H1 (cell line): ENCODE results near the gene NDC80. TPM values are rescaled to one million over a fixed set of nuclear protein-coding genes. Genes with fewer than 3 reads are reported as not detected.

Source experiments
- CTCF ChIA-PET: fragments of 300-600 bp; sonication (Branson Sonifier 250); formaldehyde crosslinking; loops from one replicate; lab custom pipeline; 2021; ENCODE audit not compliant: partially characterized antibody; lab: Charles Lee
- POLR2A ChIA-PET: fragments of 300-600 bp; sonication (Branson Sonifier 250); formaldehyde crosslinking; loops from one replicate; lab custom pipeline; 2021; ENCODE audit warnings: inconsistent platforms; ENCODE audit not compliant: partially characterized antibody; lab: Charles Lee
- DNase-seq, 2 experiments: peaks; one replicate each; pipeline versions ENCODE4 v3.0.0 to v3.0.0-alpha.2; 2010 to 2022; ENCODE audit warnings: low spot score in 2 of 2, low read depth in 1 of 2, mixed read lengths in 1 of 2
- FAIRE-seq: peaks from 2 replicates; lab custom pipeline; 2011; peaks lifted over from hg19 to GRCh38; lab: Jason Lieb, UNC
- H2AFZ ChIP-seq: 2 replicates; pipeline ENCODE4 v1.8.1; 2012; ENCODE audit warnings: low read length, inconsistent platforms
- H2AK5ac ChIP-seq: 2 replicates; pipeline ENCODE4 v1.6.1; 2013; ENCODE audit warnings: low read depth, low read length
- H2BK120ac ChIP-seq: replicated peaks from 2 replicates; pipeline ENCODE3; 2013; ENCODE audit warnings: low read depth, low read length, inconsistent platforms
- H2BK12ac ChIP-seq: 2 replicates; pipeline ENCODE4 v1.6.1; 2013; ENCODE audit warnings: low read depth, low read length
- H2BK15ac ChIP-seq: 2 replicates; pipeline ENCODE4 v1.6.1; 2013; ENCODE audit warnings: low read length
- H2BK20ac ChIP-seq: 2 replicates; pipeline ENCODE4 v1.6.1; 2013; ENCODE audit warnings: low read length
- H2BK5ac ChIP-seq: 2 replicates; pipeline ENCODE4 v1.6.1; 2013; ENCODE audit warnings: low read depth, low read length
- H3K14ac ChIP-seq: 2 replicates; pipeline ENCODE4 v1.6.1; 2013; ENCODE audit warnings: inconsistent platforms; ENCODE audit not compliant: insufficient read length
- H3K18ac ChIP-seq: 2 replicates; pipeline ENCODE4 v1.6.1; 2013; ENCODE audit warnings: low read length; ENCODE audit errors: extremely low read depth
- H3K23ac ChIP-seq: 2 replicates; pipeline ENCODE4 v1.6.1; 2013; ENCODE audit warnings: inconsistent platforms; ENCODE audit not compliant: insufficient read length
- H3K23me2 ChIP-seq: 2 replicates; pipeline ENCODE4 v1.6.1; 2013; ENCODE audit warnings: low read depth, low read length
- H3K27ac ChIP-seq: 2 replicates; pipeline ENCODE4 v1.6.1; 2011; ENCODE audit warnings: low read depth, low read length, inconsistent platforms
- H3K27me3 ChIP-seq, 4 experiments: replicated peaks in 1 of 4; 1 replicate in 1 of 4; 2 replicates in 3 of 4; pipeline versions ENCODE4 v1.6.1 to v1.8.1; 2011 to 2013; ENCODE audit warnings: low read length in 3 of 4, mild to moderate bottlenecking in 3 of 4, inconsistent platforms in 2 of 4, mixed read lengths in 2 of 4, moderate library complexity in 1 of 4; ENCODE audit not compliant: control insufficient read depth in 3 of 4, insufficient read depth in 3 of 4; ENCODE audit errors: extremely low read depth in 1 of 4
- H3K36me3 ChIP-seq, 4 experiments: 2 replicates each; pipeline versions ENCODE4 v1.6.1 to v1.8.1; 2011 to 2013; ENCODE audit warnings: mild to moderate bottlenecking in 4 of 4, low read length in 3 of 4, moderate library complexity in 2 of 4, control low read depth in 1 of 4, inconsistent platforms in 1 of 4; ENCODE audit not compliant: insufficient read depth in 4 of 4, control insufficient read depth in 2 of 4
- H3K4ac ChIP-seq: replicated peaks from 2 replicates; pipeline ENCODE3; 2013; ENCODE audit warnings: low read length, low read depth, mixed read lengths, inconsistent platforms; ENCODE audit not compliant: insufficient read length
- H3K4me1 ChIP-seq, 4 experiments: replicated peaks in 1 of 4; 1 replicate in 1 of 4; 2 replicates in 3 of 4; pipeline versions ENCODE4 v1.6.1 to v1.8.1; 2011 to 2013; ENCODE audit warnings: low read length in 3 of 4, inconsistent platforms in 2 of 4, mixed read lengths in 1 of 4; ENCODE audit not compliant: insufficient read depth in 4 of 4, control insufficient read depth in 3 of 4
- H3K4me2 ChIP-seq, 2 experiments: 2 replicates each; pipeline versions ENCODE4 v1.6.1 to v1.8.1; 2011 to 2013; ENCODE audit warnings: low read depth in 2 of 2, low read length in 2 of 2, control low read depth in 1 of 2, inconsistent platforms in 1 of 2, mild to moderate bottlenecking in 1 of 2; ENCODE audit not compliant: insufficient read depth in 1 of 2
- H3K4me3 ChIP-seq, 4 experiments: fragments of 200-600, 300-600 bp in 1 of 4; sonication (generic), shearing (Covaris generic), sonication (Bioruptor Twin) in 1 of 4; 2 replicates each; pipeline versions ENCODE4 v1.5.1 to v1.8.1; 2011 to 2016; ENCODE audit warnings: low read length in 4 of 4, low read depth in 3 of 4, control low read depth in 2 of 4, inconsistent platforms in 2 of 4, mild to moderate bottlenecking in 2 of 4, mixed read lengths in 1 of 4, moderate library complexity in 1 of 4; ENCODE audit not compliant: insufficient read depth in 2 of 4; ENCODE audit errors: extremely low read depth in 1 of 4
- H3K56ac ChIP-seq: replicated peaks from 2 replicates; pipeline ENCODE3; 2013; ENCODE audit warnings: low read depth, mild to moderate bottlenecking, mixed read lengths, low read length, inconsistent platforms; ENCODE audit not compliant: insufficient read length
- H3K79me1 ChIP-seq: 2 replicates; pipeline ENCODE4 v1.6.1; 2013; ENCODE audit warnings: low read depth, low read length, control low read depth
- H3K79me2 ChIP-seq, 2 experiments: 2 replicates each; pipeline versions ENCODE4 v1.6.1 to v1.8.1; 2012 to 2013; ENCODE audit warnings: low read length in 2 of 2, mild to moderate bottlenecking in 2 of 2, inconsistent platforms in 1 of 2; ENCODE audit not compliant: insufficient read depth in 2 of 2, control insufficient read depth in 1 of 2
- H3K9ac ChIP-seq, 4 experiments: replicated peaks in 1 of 4; 1 replicate in 1 of 4; 2 replicates in 3 of 4; pipeline versions ENCODE4 v1.6.1 to v1.8.1; 2011 to 2013; ENCODE audit warnings: low read depth in 3 of 4, low read length in 3 of 4, control low read depth in 2 of 4, mild to moderate bottlenecking in 2 of 4, moderate library complexity in 2 of 4, inconsistent platforms in 1 of 4; ENCODE audit errors: extremely low read depth in 1 of 4
- H3K9me3 ChIP-seq, 2 experiments: 2 replicates each; pipeline versions ENCODE4 v1.6.1 to v1.8.1; 2012 to 2013; ENCODE audit warnings: mild to moderate bottlenecking in 2 of 2, moderate library complexity in 2 of 2, control low read depth in 1 of 2, inconsistent platforms in 1 of 2, low read depth in 1 of 2, low read length in 1 of 2, mixed read lengths in 1 of 2; ENCODE audit not compliant: insufficient read depth in 2 of 2
- H4K20me1 ChIP-seq, 2 experiments: replicated peaks in 1 of 2; 2 replicates each; pipeline versions ENCODE3 to v1.8.1; 2011 to 2013; ENCODE audit warnings: inconsistent platforms in 2 of 2, low read length in 2 of 2, mild to moderate bottlenecking in 1 of 2; ENCODE audit not compliant: insufficient read depth in 2 of 2, control insufficient read depth in 1 of 2
- H4K5ac ChIP-seq: 2 replicates; pipeline ENCODE4 v1.6.1; 2013; ENCODE audit warnings: low read length, low read depth, mixed read lengths, inconsistent platforms; ENCODE audit not compliant: insufficient read length
- H4K8ac ChIP-seq: 2 replicates; pipeline ENCODE4 v1.8.0; 2013; ENCODE audit warnings: mild to moderate bottlenecking, moderate library complexity, low read length, inconsistent platforms; ENCODE audit not compliant: insufficient read depth; ENCODE audit errors: extremely low read depth
- H4K91ac ChIP-seq: replicated peaks from 2 replicates; pipeline ENCODE3; 2013; ENCODE audit warnings: low read length, mixed read lengths, inconsistent platforms; ENCODE audit not compliant: insufficient read length
- BACH1 ChIP-seq: IDR thresholded peaks from 2 replicates; pipeline ENCODE4 v1.6.1; 2012; ENCODE audit warnings: low read length, improper control_type of control experiment
- CBX5 ChIP-seq: fragments of 300-800, 300-1000 bp; sonication (generic); IDR thresholded peaks from 2 replicates; pipeline ENCODE4 v1.7.1; 2016; ENCODE audit warnings: antibody characterized with exemption, low read length, low read depth
- CBX8 ChIP-seq: fragments of 300-800, 300-1000 bp; sonication (generic); IDR thresholded peaks from 2 replicates; pipeline ENCODE4 v1.7.1; 2016; ENCODE audit warnings: low read depth, low read length, borderline replicate concordance
- CHD1 ChIP-seq: IDR thresholded peaks from 2 replicates; pipeline ENCODE4 v1.6.1; 2012; ENCODE audit warnings: low read depth, low read length, improper control_type of control experiment
- EZH2 ChIP-seq: fragments of 200-600 bp; sonication (generic); IDR thresholded peaks from 2 replicates; pipeline ENCODE4 v1.7.1; 2012; ENCODE audit warnings: low read depth, mild to moderate bottlenecking, moderate library complexity, low read length, inconsistent platforms; ENCODE audit not compliant: severe bottlenecking
- KDM4A ChIP-seq: IDR thresholded peaks from one replicate; pipeline ENCODE4 v1.7.1; 2012; ENCODE audit warnings: low read depth, mild to moderate bottlenecking, moderate library complexity, low read length, inconsistent platforms; ENCODE audit not compliant: severe bottlenecking
- POLR2AphosphoS5 ChIP-seq: IDR thresholded peaks from 2 replicates; pipeline ENCODE4 v1.6.1; 2011; ENCODE audit warnings: low read depth, low read length
- SAP30 ChIP-seq: fragments of 300-600 bp; sonication (generic); IDR thresholded peaks from 2 replicates; pipeline ENCODE4 v1.7.1; 2012; ENCODE audit warnings: low read length, moderate library complexity, mild to moderate bottlenecking, inconsistent platforms; ENCODE audit not compliant: insufficient read depth, insufficient replicate concordance
- SIN3A ChIP-seq, 2 experiments: IDR thresholded peaks in 1 of 2; conservative IDR thresholded peaks in 1 of 2; 2 replicates each; pipeline ENCODE4 v1.6.1; 2011 to 2012; ENCODE audit warnings: low read length in 2 of 2, improper control_type of control experiment in 1 of 2, low read depth in 1 of 2, mild to moderate bottlenecking in 1 of 2
- SP4 ChIP-seq: IDR thresholded peaks from 2 replicates; pipeline ENCODE4 v1.6.1; 2012; ENCODE audit warnings: low read length, inconsistent platforms
- SUZ12 ChIP-seq: fragments of 200-600 bp; sonication (generic); IDR thresholded peaks from 2 replicates; pipeline ENCODE4 v1.6.1; 2012; ENCODE audit warnings: mild to moderate bottlenecking, inconsistent platforms, low read length, moderate library complexity, mixed read lengths
- TAF1 ChIP-seq: IDR thresholded peaks from 2 replicates; pipeline ENCODE4 v1.6.1; 2011; ENCODE audit warnings: mild to moderate bottlenecking, low read depth, low read length
- TAF7 ChIP-seq: optimal IDR thresholded peaks from 2 replicates; pipeline ENCODE3; 2011; ENCODE audit warnings: low read depth, mild to moderate bottlenecking, inconsistent platforms, low read length, moderate library complexity, borderline replicate concordance
- WGBS, 2 experiments: shearing (Covaris generic) in 1 of 2; methylation state at CpG; one replicate each; pipeline versions ENCODE4 v1.1.6 to v1.1.7; 2013 to 2015; ENCODE audit warnings: low lambda C conversion rate in 2 of 2, mixed read lengths in 2 of 2, inconsistent platforms in 1 of 2, low coverage in 1 of 2, missing lambda C conversion rate in 1 of 2; ENCODE audit not compliant: insufficient replicate concordance in 2 of 2, insufficient coverage in 1 of 2, insufficient read length in 1 of 2; ENCODE audit errors: extremely low coverage in 1 of 2, missing lambda C conversion rate in 1 of 2; 5-methylcytosine and 5-hydroxymethylcytosine counted together
- polyA plus RNA-seq, 7 experiments: library from polyadenylated mRNA; depleted of rRNA in 3 of 7; stranded (reverse) in 5 of 7; unstranded in 2 of 7; fragments of >200 nt in 5 of 7; fragments of 200-250 nt in 2 of 7; gene quantifications; 1 replicate in 5 of 7; 2 replicates in 1 of 7; 4 replicates in 1 of 7; pipeline versions ENCODE4 v1.2.1 to v1.2.3, GENCODE V29; 2011 to 2013; ENCODE audit warnings: missing spikeins in 2 of 7, mixed read lengths in 2 of 7
- total RNA-seq: library from RNA; stranded (reverse); fragmentation: NEBNext Ultra II Directional; extraction: Animal tissue kit (Norgen Biotek cat#: 25700); gene quantifications from 2 replicates; pipeline ENCODE4 v1.2.1, GENCODE V29; 2021
- TF ChIP-seq, protein P1 (sequence below): IDR thresholded peaks from 2 replicates; pipeline ENCODE4 v1.6.1; 2012; ENCODE audit warnings: inconsistent platforms

The NDC80 gene
- total and polyA plus RNA-seq, 2 of the 8 experiments (the other 6 are each of a cell fraction or from before 2014, with no cell fraction given), result 11.0 to 45.0 TPM

GRCh38 chr18:2651981-2652380 lies 80.6 kb downstream of the NDC80 start:
- no peak overlapping the region for H3K23ac ChIP-seq
- no peak overlapping the region for H2BK12ac ChIP-seq
- H3K9ac ChIP-seq, result no peak overlapping the region
- ChIA-PET POLR2A (no interaction called here), CTCF (no interaction called here)
- no peak overlapping the region for H2BK20ac ChIP-seq
- no peak overlapping the region for H3K18ac ChIP-seq
- H3K36me3 ChIP-seq, result no peaks in the 10 kb centered on the region
- no peak overlapping the region for H4K8ac ChIP-seq
- no peaks in the 10 kb centered on the region for H3K9me3 ChIP-seq
- H4K5ac ChIP-seq, result no peak overlapping the region
- H3K4me3 ChIP-seq, result no peak overlapping the region
- no peak overlapping the region for H2BK120ac ChIP-seq
- no peak overlapping the region for H2BK5ac ChIP-seq
- H3K4me2 ChIP-seq, result no peak overlapping the region
- no peak overlapping the region for H2AFZ ChIP-seq
- H2AK5ac ChIP-seq, result no peak overlapping the region
- H3K4me1 ChIP-seq, result peaks cover 0 to 5% (median 3%) of the 10 kb centered on the region in 4 experiments; a peak in 4 of 7 replicates
- H3K27me3 ChIP-seq, result peaks cover 3 to 25% (median 22%) of the 10 kb centered on the region in 4 experiments
- WGBS, 2 experiments, result 88% methylated on average over 1 of the region's 1 CpG; no CpG with 5 or more reads in 1 of the 2 experiments
- no peak overlapping the region for H3K27ac ChIP-seq
- no peak overlapping the region for H2BK15ac ChIP-seq
- H3K14ac ChIP-seq, result no peak overlapping the region
- H4K20me1 ChIP-seq, result peaks cover 3 to 9% of the 10 kb centered on the region in 2 experiments
- no peak overlapping the region for H3K56ac ChIP-seq
- no peak for FAIRE-seq
- no peak for DNase-seq
- peaks cover 19% of the 10 kb centered on the region for H3K23me2 ChIP-seq
- peaks cover 0 to 6% of the 10 kb centered on the region in 2 experiments; a peak in 2 of 4 replicates for H3K79me2 ChIP-seq
- H3K79me1 ChIP-seq, result 0 out of 2 replicates have a peak, but pooled peaks cover 3% of the 10 kb centered on the region
- no peak overlapping the region for H4K91ac ChIP-seq
- no peak overlapping the region for H3K4ac ChIP-seq
- no peak for TF ChIP-seq SIN3A (conservative IDR thresholded peaks at IDR 0.05 in 1 of 2, IDR thresholded peaks at IDR 0.05 in 1 of 2; ENCODE audit: low read depth in 1 of 2, low read length in 2 of 2)
- TF ChIP-seq SP4, result no peak
- TF ChIP-seq EZH2, result no peak
- no peak for TF ChIP-seq CBX8
- TF ChIP-seq, protein P1, sequence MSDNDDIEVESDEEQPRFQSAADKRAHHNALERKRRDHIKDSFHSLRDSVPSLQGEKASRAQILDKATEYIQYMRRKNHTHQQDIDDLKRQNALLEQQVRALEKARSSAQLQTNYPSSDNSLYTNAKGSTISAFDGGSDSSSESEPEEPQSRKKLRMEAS, result no peak
- TF ChIP-seq KDM4A, result no peak
- no peak for TF ChIP-seq SUZ12
- TF ChIP-seq CHD1, result no peak
- TF ChIP-seq BACH1, result no peak
- TF ChIP-seq TAF7, result no peak
- TF ChIP-seq CBX5, result no peak
- TF ChIP-seq TAF1, result no peak
- TF ChIP-seq POLR2AphosphoS5, result no peak
- TF ChIP-seq SAP30, result no peak
